HEK293T (cell line): ENCODE measurements around the gene CHMP6.

Source experiments
- CTCF ChIA-PET: fragments of 350-600 bp; formaldehyde crosslinking; extraction: SDS; loops from one replicate; lab custom pipeline; 2021; ENCODE audit warnings: antibody characterized with exemption, inconsistent platforms; lab: Yijun Ruan, JAX
- POLR2A ChIA-PET: fragments of 350-600 bp; formaldehyde crosslinking; extraction: SDS; loops from one replicate; lab custom pipeline; 2020; ENCODE audit warnings: antibody characterized with exemption, inconsistent platforms; lab: Yijun Ruan, JAX
- DNase-seq: peaks from one replicate; pipeline ENCODE4 v3.0.0; 2012; ENCODE audit warnings: mixed read lengths; ENCODE audit errors: extremely low spot score
- ARNT ChIP-seq: fragments of 450-650 bp; IDR thresholded peaks from 2 replicates; pipeline ENCODE4 v1.6.1; 2017; ENCODE audit warnings: mild to moderate bottlenecking
- BHLHE40 ChIP-seq: fragments of 450-650 bp; IDR thresholded peaks from 2 replicates; pipeline ENCODE4 v1.6.1; 2016; ENCODE audit warnings: mild to moderate bottlenecking, moderate library complexity, borderline replicate concordance
- CTBP1 ChIP-seq: fragments of 450-650 bp; IDR thresholded peaks from 2 replicates; pipeline ENCODE4 v1.6.1; 2016; ENCODE audit warnings: borderline replicate concordance
- ELF4 ChIP-seq: fragments of 450-650 bp; IDR thresholded peaks from 2 replicates; pipeline ENCODE4 v1.6.1; 2017; ENCODE audit warnings: antibody characterized with exemption
- FOXA1 ChIP-seq: fragments of 450-650 bp; IDR thresholded peaks from 2 replicates; pipeline ENCODE4 v1.6.1; 2016; ENCODE audit warnings: mild to moderate bottlenecking
- FOXK2 ChIP-seq: fragments of 450-650 bp; IDR thresholded peaks from 2 replicates; pipeline ENCODE4 v1.6.1; 2016; ENCODE audit warnings: mild to moderate bottlenecking
- FOXM1 ChIP-seq: fragments of 450-650 bp; IDR thresholded peaks from 2 replicates; pipeline ENCODE4 v1.6.1; 2017; ENCODE audit warnings: mild to moderate bottlenecking, borderline replicate concordance
- HDGF ChIP-seq: fragments of 450-650 bp; IDR thresholded peaks from 2 replicates; pipeline ENCODE4 v1.6.1; 2017; ENCODE audit warnings: antibody characterized with exemption, borderline replicate concordance
- L3MBTL2 ChIP-seq: fragments of 450-650 bp; conservative IDR thresholded peaks from 2 replicates; pipeline ENCODE4 v1.6.1; 2016; ENCODE audit warnings: mild to moderate bottlenecking
- LEF1 ChIP-seq: fragments of 450-650 bp; IDR thresholded peaks from 2 replicates; pipeline ENCODE4 v1.6.1; 2017; ENCODE audit warnings: mild to moderate bottlenecking, borderline replicate concordance
- NFRKB ChIP-seq: fragments of 450-650 bp; IDR thresholded peaks from 2 replicates; pipeline ENCODE4 v1.6.1; 2016; ENCODE audit warnings: mild to moderate bottlenecking, moderate library complexity
- SP1 ChIP-seq: fragments of 450-650 bp; IDR thresholded peaks from 2 replicates; pipeline ENCODE4 v1.6.1; 2017
- SUZ12 ChIP-seq: fragments of 450-650 bp; IDR thresholded peaks from 2 replicates; pipeline ENCODE4 v1.6.1; 2016; ENCODE audit warnings: mild to moderate bottlenecking
- TARDBP ChIP-seq: fragments of 450-650 bp; IDR thresholded peaks from 2 replicates; pipeline ENCODE4 v1.6.1; 2016
- ZNF384 ChIP-seq: fragments of 450-650 bp; IDR thresholded peaks from 2 replicates; pipeline ENCODE4 v1.6.1; 2016
- TF ChIP-seq, protein P1 (sequence below): fragments of 450-650 bp; IDR thresholded peaks from 2 replicates; pipeline ENCODE4 v1.6.1; 2016

The CHMP6 gene

DNA sequence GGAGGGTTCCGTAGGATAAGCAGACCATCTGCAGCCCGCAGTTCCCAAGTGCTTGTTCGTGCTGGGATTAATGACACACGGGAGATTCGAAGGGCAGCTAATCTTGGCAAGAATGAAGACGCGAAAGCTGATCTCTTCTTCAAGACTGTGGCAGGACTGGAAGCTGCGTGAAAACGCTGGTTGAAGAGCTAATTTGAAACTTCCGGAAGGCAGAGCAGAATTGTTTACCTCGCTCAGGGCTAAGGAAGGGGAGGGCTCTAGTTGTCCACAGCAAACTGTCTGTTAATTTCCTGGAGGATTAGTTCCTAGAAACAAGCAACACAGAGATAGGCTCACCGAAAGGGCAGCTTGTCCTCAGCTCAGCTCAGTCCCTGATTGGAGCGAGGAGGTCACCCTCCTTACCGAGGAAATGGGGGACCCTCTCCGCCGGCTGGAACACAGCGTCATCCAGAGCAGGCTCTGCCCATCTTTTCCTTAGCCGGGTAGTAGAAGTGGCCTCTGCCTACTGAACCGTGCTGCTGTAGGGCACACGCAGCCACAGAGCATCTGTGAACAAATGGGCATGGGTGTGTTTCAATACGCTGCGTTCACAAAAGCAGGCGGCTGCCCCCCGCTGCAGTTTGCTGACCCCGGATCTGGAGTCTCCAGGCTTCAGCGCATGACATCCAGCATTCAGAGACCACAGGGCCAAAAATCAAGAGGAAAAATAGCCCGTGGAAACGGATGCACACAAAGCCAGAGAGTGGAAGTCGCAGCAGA, 26.6 kb downstream of the CHMP6 start:
- no peak for DNase-seq
- ChIA-PET POLR2A (interaction anchor here (1.0 kb wide), 1 partner anchor 17 kb away, joined by 3 read pairs; no protein-coding TSS in a partner anchor), CTCF (interaction anchor here (0.5 to 0.8 kb wide), 2 partner anchors 85 to 207 kb away, joined by 3 read pairs; no protein-coding TSS in a partner anchor)
- TF ChIP-seq ARNT (no peak), L3MBTL2 (no peak)
- TF ChIP-seq, protein P1, sequence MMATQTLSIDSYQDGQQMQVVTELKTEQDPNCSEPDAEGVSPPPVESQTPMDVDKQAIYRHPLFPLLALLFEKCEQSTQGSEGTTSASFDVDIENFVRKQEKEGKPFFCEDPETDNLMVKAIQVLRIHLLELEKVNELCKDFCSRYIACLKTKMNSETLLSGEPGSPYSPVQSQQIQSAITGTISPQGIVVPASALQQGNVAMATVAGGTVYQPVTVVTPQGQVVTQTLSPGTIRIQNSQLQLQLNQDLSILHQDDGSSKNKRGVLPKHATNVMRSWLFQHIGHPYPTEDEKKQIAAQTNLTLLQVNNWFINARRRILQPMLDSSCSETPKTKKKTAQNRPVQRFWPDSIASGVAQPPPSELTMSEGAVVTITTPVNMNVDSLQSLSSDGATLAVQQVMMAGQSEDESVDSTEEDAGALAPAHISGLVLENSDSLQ = no peak

DNA sequence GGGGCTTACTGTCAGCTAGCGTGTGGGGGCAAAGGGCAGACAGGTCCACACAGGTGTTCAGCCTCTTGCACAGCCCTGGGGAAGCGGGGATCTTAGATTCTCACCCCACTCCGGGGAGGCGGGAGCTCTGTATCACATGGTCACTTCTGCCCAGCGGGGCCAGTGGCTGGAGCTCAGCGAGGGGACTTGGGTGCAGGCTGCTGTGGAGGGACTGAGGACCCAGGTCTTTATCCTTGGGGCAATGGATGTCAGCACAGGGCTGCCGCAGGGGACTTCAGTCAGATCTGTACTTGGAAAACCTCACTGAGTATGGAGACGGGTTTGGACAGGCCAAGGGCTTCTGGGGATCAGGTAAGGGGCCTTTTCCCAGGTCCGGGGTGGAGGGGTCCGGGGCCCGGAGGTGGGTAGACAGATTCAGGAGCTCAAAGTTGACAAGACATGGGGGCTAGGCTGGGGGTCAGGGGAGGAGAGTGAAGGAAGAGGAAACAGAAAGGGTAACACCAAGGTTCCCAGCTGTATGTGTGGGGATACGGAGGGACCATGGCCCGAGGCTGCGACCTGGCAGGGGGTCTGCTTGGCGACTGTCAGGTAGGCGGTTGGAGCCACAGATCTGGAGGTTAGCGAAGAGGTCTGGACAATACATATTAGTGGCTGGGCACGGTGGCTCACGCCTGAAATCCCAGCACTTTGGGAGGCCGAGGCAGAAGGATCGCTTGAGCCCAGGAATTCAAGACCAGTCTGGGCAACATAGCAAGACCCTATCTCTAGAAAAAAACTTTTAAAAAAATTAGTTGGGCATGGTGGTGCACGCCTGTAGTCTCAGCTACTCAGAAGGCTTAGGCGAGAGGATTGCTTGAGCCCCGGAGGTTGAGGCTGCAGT, 28.2 kb downstream of the CHMP6 start:
- DNase-seq = no peak
- POLR2A ChIA-PET = interaction anchor here (0.9 to 2.1 kb wide), 4 partner anchors 14 to 76 kb away, joined by 3 to 6 read pairs (median 4); partner anchors contain the start of gene CHMP6
- no peak for TF ChIP-seq TARDBP
- no peak for TF ChIP-seq HDGF
- TF ChIP-seq SUZ12 = no peak
- TF ChIP-seq ARNT = no peak
- TF ChIP-seq NFRKB = no peak
- no peak for TF ChIP-seq LEF1
- TF ChIP-seq FOXK2 = no peak
- TF ChIP-seq FOXA1 = no peak
- TF ChIP-seq CTBP1 = no peak
- TF ChIP-seq SP1 = no peak
- TF ChIP-seq, protein P1 = no peak
- no peak for TF ChIP-seq L3MBTL2
- no peak for TF ChIP-seq BHLHE40
- no peak for TF ChIP-seq FOXM1
- no peak for TF ChIP-seq ZNF384
- no peak for TF ChIP-seq ELF4
- CTCF ChIA-PET = interaction anchor here (1.2 kb wide), 1 partner anchor 75 kb away, joined by 3 read pairs; no protein-coding TSS in a partner anchor

DNA sequence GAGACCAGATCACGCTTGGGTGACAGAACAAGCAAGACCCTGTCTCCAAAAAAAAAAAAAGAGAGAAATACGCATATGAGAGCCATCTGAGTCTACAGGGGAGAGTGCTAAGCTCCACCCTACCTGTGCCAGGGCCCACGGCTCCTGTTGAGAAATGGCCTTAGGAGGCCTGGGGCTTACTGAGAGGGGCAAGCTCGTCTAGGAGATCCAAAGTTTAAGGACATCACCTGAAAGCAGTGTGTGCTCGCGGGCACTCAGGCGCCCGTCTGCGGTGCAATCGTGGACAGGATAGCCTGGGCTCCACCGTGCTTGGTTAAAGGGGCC, 28.8 kb downstream of the CHMP6 start:
- TF ChIP-seq FOXK2 (no peak), LEF1 (no peak), NFRKB (no peak), SP1 (no peak)
- ChIA-PET CTCF (no interaction called here), POLR2A (interaction anchor here (0.9 to 2.1 kb wide), 4 partner anchors 13 to 75 kb away, joined by 3 to 6 read pairs (median 4); partner anchors contain the start of gene CHMP6)
- DNase-seq = no peak

DNA sequence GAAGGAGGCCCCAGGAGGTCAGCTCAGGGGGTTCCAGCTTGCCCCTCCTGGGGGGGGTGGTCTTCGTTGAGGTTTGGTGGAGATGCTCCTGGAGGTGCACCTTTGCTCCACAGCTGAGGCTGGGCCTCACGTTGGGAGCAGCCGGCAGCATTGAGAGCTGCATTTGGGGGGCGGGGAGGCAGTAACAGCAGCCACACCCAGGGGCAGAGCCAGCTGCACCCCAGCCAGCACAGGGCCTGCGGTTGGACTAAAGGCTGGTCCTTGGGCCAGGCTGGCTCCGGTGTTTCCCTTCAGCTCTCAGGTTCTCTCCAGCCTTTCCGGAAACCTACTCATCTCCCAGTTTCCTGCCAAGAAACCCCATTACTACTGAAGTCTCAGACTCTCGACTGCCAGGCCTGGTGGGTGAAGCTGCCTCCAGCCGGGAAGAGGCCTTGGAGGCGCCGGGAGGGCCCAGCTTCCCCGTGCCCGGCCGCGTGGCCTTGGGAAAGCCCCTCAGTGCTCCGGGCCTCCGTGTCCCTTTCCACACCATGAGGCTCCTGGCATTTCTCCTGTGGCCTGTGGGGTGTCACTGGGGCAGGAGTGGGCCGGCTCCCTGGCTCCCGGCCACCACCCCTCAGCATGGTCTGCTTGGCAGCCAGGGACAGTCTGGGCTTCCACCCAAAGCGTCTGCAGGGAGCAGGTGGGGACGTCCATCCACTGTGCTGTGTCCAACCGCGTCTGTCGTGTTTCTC, 29.3 kb downstream of the CHMP6 start:
- TF ChIP-seq NFRKB (no peak), TARDBP (no peak), LEF1 (no peak), L3MBTL2 (no peak), SUZ12 (no peak)
- TF ChIP-seq, protein P1 = no peak
- CTCF ChIA-PET = no interaction called here

DNA sequence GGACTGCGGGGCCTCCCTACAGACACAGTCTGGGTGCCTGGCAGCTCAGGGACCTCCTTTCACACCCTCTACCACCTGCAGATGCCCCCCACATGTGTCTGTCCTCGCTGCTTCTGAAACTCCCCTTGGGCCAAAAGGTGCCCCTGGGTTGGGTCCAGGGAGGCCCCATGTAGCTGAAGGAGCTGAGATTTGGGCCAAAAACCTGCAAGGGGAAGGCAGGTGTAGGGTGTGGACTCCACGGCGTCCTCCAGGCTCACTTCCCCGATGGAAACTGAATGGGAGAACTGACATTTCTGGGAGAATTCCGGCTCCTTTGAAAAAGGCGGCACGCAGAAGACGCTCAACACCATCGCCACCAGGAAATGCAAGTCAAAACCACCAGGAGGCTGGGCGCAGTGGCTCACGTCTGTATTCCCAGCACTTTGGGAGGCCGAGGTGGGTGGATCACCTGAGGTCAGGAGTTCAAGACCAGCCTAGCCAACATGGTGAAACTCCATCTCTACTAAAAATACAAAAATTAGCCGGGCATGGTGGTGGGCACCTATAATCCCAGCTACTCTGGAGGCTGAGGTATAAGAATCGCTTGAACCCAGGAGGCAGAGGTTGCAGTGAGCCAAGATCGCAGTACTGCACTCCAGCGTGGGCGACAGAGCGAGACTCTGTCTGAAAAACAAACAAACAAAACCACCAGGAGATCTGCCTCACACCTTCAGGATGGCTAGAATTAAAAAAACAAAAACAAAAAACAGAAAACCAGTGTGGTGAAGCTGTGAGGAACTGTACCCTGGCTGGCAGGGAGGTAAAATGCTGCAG, 30.1 kb downstream of the CHMP6 start:
- ChIA-PET POLR2A (interaction anchor here (1.3 to 2.1 kb wide), 3 partner anchors 14 to 567 kb away, joined by 4 to 6 read pairs (median 6); partner anchors contain the start of genes BAIAP2 and CHMP6), CTCF (interaction anchor here (0.7 to 1.4 kb wide), 4 partner anchors 8 to 76 kb away, joined by 3 to 5 read pairs (median 3); no protein-coding TSS in a partner anchor)
- TF ChIP-seq FOXM1 = no peak
- TF ChIP-seq ARNT = no peak
- no peak for TF ChIP-seq FOXK2
- TF ChIP-seq ZNF384 = no peak
- TF ChIP-seq HDGF = no peak
- TF ChIP-seq BHLHE40 = no peak
- no peak for TF ChIP-seq ELF4
- TF ChIP-seq FOXA1 = no peak
- no peak for TF ChIP-seq TARDBP
- no peak for TF ChIP-seq SP1
- TF ChIP-seq, protein P1 = no peak
- TF ChIP-seq CTBP1 = no peak
- DNase-seq = no peak

More for the DNA sequence above, 29.3 kb downstream of the CHMP6 start:
- POLR2A ChIA-PET = interaction anchor here (0.9 to 2.1 kb wide), 5 partner anchors 13 to 566 kb away, joined by 3 to 6 read pairs (median 4); partner anchors contain the start of gene CHMP6
- DNase-seq = no peak
